Adrenal gland (tissue), 12 donors: Measurements from ENCODE around the gene ADCY4. TPM values are rescaled to one million over a fixed set of nuclear protein-coding genes. Genes with fewer than 3 reads are reported as not detected.

Experiments used
- DNase-seq, 7 donors: peaks; one replicate each; pipeline ENCODE4 v3.0.0-alpha.2; 2019 to 2020
- H3K27ac ChIP-seq, 5 donors: fragments of 200-600 bp; sonication (generic) in 4 of 5; 1 replicate in 3 of 5; 2 replicates in 2 of 5; pipeline versions ENCODE4 v1.5.1 to v1.8.0; 2016 to 2020; ENCODE audit warnings: mild to moderate bottlenecking in 1 of 5
- H3K27me3 ChIP-seq: fragments of 200-600 bp; 2 replicates; pipeline ENCODE4 v1.8.0; 2021
- H3K36me3 ChIP-seq, 2 donors: fragments of 200-600 bp; replicated peaks in 1 of 2; 1 replicate in 1 of 2; 2 replicates in 1 of 2; pipeline versions ENCODE4 v1.5.1 to v1.8.0; 2018 to 2022
- H3K4me1 ChIP-seq, 2 donors: fragments of 200-600 bp; replicated peaks in 1 of 2; 1 replicate in 1 of 2; 2 replicates in 1 of 2; pipeline versions ENCODE4 v1.5.1 to v1.8.0; 2018 to 2021
- H3K4me3 ChIP-seq, 4 donors: fragments of 200-600 bp; sonication (generic) in 3 of 4; one replicate each; pipeline ENCODE4 v1.5.1; 2016 to 2018
- H3K9me3 ChIP-seq, 3 donors: fragments of 200-600 bp; sonication (generic) in 1 of 3; replicated peaks in 1 of 3; 1 replicate in 2 of 3; 2 replicates in 1 of 3; pipeline versions ENCODE4 v1.5.1 to v1.8.0; 2016 to 2021
- CTCF ChIP-seq, 6 experiments: fragments of 450-650 bp in 4 of 6; fragments of 200-600 bp in 2 of 6; sonication (generic) in 1 of 6; IDR thresholded peaks; 1 replicate in 5 of 6; 2 replicates in 1 of 6; pipeline versions ENCODE4 v1.5.1 to v1.8.0; 2016 to 2021; ENCODE audit warnings: antibody characterized with exemption in 6 of 6, mild to moderate bottlenecking in 2 of 6, moderate library complexity in 1 of 6
- POLR2A ChIP-seq, 2 donors: fragments of 450-650 bp; IDR thresholded peaks; one replicate each; pipeline ENCODE4 v1.6.1; 2017; ENCODE audit warnings: antibody characterized with exemption in 2 of 2, mild to moderate bottlenecking in 2 of 2, moderate library complexity in 1 of 2
- WGBS, 4 donors: extraction: QIAGEN DNeasy Blood & Tissue Kit in 2 of 4; methylation state at CpG; one replicate each; pipeline versions ENCODE4 v1.1.5 to v1.1.7; 2013 to 2017; 5-methylcytosine and 5-hydroxymethylcytosine counted together
- intact Hi-C, 2 donors: fragments of 100-400 bp; cut with DNase I; formaldehyde crosslinking; loops; one replicate each; pipeline versions ENCODE4 v1.14.1 to v1.15.0; 2022 to 2023
- polyA plus RNA-seq, 3 donors: library from polyadenylated mRNA; stranded (reverse); fragments of 200-250 nt in 2 of 3; fragments of 350-450 nt in 1 of 3; fragmentation: Illumina TruSeq in 1 of 3; extraction: RNeasy Lipid Tissue Mini Kit (QIAGEN cat#74804) in 1 of 3; gene quantifications; one replicate each; pipeline ENCODE4 v1.2.3, GENCODE V29; 2013 to 2014
- total RNA-seq, 9 donors: library from RNA; depleted of rRNA in 4 of 9; stranded (reverse); fragments of >200 nt in 4 of 9; fragments of 120-200 nt in 1 of 9; fragmentation: NEBNext Ultra II Directional in 1 of 9; extraction: Animal tissue kit (Norgen Biotek cat#: 25700) in 1 of 9; gene quantifications; one replicate each; pipeline versions ENCODE4 v1.1.0 to v1.2.4, GENCODE V29; 2013 to 2023
- donor health status: healthy with polysubstance abuse.
- donor health status: Bipolar disorder and iron deficiency.
- donor health status: DM: yes; HTN: yes; CAD: no.
- donor health status: DM: no; HTN: no; CAD: no.
- donor health status: DM: no; HTN: no; CAD: no.
- donor health status: DM: yes; HTN: yes; CAD: no.

Gene ADCY4
- total and polyA plus RNA-seq, 12 donors: 3.9 to 70.1 (median 13.1) TPM

- Histone ChIP-seq H3K27me3 (no peaks in the 10 kb centered on the region), H3K4me1 (peaks cover 19 to 48% of the 10 kb centered on the region in 2 donors), H3K27ac (peak overlapping the region in 3 of 5 donors; percentile 9 to 92 (median 68)), H3K9me3 (no peaks in the 10 kb centered on the region), H3K36me3 (no peaks in the 10 kb centered on the region), H3K4me3 (no peak overlapping the region)
- TF ChIP-seq CTCF (IDR thresholded peaks at IDR 0.05) (no peak), POLR2A (IDR thresholded peaks at IDR 0.05) (no peak)
- DNase-seq: no peak
- 46 to 68% (median 62%) methylated on average over 5 of the region's 5 CpGs for WGBS, 4 donors
- intact Hi-C loops: no loop called here
Observed at GRCh38 chr14:24314377-24315193, 20.3 kb downstream of the ADCY4 start.

- peaks cover 20 to 54% of the 10 kb centered on the region in 2 donors for H3K4me1 ChIP-seq
- intact Hi-C loops: no loop called here
- DNase-seq: no peak
Observed at GRCh38 chr14:24313913-24314312, 21.0 kb downstream of the ADCY4 start.

GRCh38 chr14:24312736-24313507, 21.9 kb downstream of the ADCY4 start:
- Histone ChIP-seq H3K27me3 (no peaks in the 10 kb centered on the region), H3K27ac (peak overlapping the region in 4 of 5 donors; percentile 23 to 97 (median 80)), H3K4me3 (no peak overlapping the region), H3K4me1 (peaks cover 20 to 61% of the 10 kb centered on the region in 2 donors), H3K36me3 (peaks cover 0 to under 1% of the 10 kb centered on the region in 2 donors), H3K9me3 (no peaks in the 10 kb centered on the region)
- no peak for TF ChIP-seq CTCF (IDR thresholded peaks at IDR 0.05)
- TF ChIP-seq POLR2A (IDR thresholded peaks at IDR 0.05): peak in 1 of 2 donors; percentile 17
- intact Hi-C loops: no loop called here
- peak in 6 of 7 donors; percentile 50 to 82 (median 65) for DNase-seq
- WGBS, 4 donors: 58 to 66% (median 60%) methylated on average over 8 to 9 of the region's 9 CpGs

More at GRCh38 chr14:24313913-24314312, 21.0 kb downstream of the ADCY4 start:
- no peak for TF ChIP-seq CTCF (IDR thresholded peaks at IDR 0.05)
- TF ChIP-seq POLR2A (IDR thresholded peaks at IDR 0.05): no peak
- peak overlapping the region in 3 of 5 donors; percentile 9 to 92 (median 68) for H3K27ac ChIP-seq
- no peaks in the 10 kb centered on the region for H3K27me3 ChIP-seq
- H3K9me3 ChIP-seq: no peaks in the 10 kb centered on the region
- WGBS, 4 donors: 77 to 86% (median 81%) methylated on average over 2 of the region's 2 CpGs
- H3K4me3 ChIP-seq: no peak overlapping the region
- H3K36me3 ChIP-seq: no peaks in the 10 kb centered on the region
